ENCODE measurements around the gene CTSW.

The CTSW gene

GRCh38 chr11:65927904-65928397 is 48.3 kb downstream of the CTSW start:
- peak; percentile 56 to 67 for DNase-seq (ENCODE audit: low read depth in 2 of 2)

- no peak for DNase-seq (ENCODE audit: low read depth in 2 of 2)
These were observed 49.0 kb downstream of the CTSW start for GRCh38 chr11:65928667-65929066.

GRCh38 chr11:65931773-65932557 is 52.3 kb downstream of the CTSW start:
- no peak for DNase-seq (ENCODE audit: low read depth in 2 of 2)

GRCh38 chr11:65932558-65932919 is 52.9 kb downstream of the CTSW start:
- no peak for DNase-seq (ENCODE audit: low read depth in 2 of 2)
